GM19043 (cell line): ENCODE data around the gene ZNF583.

ENCODE experiments used
- ATAC-seq: cut with Tn5 transposase; IDR thresholded peaks from one replicate; pipeline ENCODE4 v1.9.1; 2021; ENCODE audit warnings: low read depth; ENCODE audit not compliant: unreplicated experiment

ZNF583 gene

DNA sequence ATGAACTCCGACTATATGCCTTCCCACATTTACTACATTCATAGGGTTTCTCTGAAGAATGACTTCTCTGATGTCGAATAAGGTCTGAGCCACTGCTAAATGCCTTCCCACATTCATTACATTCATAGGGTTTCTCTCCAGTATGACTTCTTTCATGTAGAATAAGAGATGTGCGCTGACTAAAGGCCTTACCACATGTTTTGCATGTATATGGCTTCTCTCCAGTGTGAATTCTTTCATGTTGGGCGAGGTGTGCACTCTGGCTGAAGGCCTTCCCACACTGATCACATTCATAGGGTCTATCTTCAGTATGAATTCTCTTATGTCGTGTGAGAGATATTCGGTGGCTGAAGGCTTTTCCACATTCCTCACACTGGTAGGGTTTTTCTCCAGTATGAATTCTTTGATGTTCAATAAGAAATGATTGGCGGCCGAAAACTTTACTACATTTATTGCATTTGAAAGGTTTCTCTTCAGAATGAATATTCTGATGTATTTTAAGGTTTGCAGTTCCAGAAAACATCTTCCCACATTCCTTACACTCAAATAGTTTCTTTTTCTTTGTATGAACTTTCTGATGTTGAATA lies 37.2 kb downstream of the ZNF583 start:
- no peak for ATAC-seq

DNA sequence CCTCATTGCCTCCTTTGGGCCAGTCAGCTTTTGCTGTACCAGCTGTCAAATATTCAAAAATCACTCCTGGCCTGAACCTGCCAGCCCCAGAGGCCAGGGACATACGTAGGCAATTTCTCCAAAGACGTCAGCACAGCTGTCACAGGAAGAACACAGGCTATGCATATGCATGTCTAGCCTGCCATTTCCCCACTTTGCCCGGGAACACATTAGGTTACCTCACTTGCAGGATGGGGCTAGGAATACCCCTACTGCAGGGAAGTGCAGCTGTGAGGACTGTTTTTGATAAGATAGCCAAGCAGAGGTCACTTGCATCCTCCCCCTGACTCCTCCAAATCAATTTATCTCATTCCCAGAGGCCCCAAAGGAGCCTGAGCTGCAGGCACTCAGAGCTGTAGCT lies 70.2 kb downstream of the ZNF583 start:
- ATAC-seq = no peak

DNA sequence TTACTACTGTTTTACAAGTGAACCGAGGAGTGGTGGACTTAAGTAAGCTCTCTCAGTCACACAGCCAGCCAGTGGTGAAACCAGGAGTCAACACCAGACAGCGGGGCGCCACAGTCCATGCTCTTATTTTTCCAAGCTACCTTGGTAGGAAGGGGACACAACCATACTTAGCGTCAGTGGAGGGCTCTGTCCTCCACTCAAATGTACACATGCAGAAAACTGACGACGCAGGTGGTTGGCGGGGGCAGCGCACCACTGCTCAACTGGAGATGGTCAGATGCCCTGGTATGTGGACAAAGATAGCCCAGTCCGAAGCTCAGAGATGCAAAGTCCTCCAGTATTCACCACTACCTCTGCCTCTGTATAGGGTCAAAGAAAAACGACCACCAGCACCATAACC lies 72.0 kb downstream of the ZNF583 start:
- ATAC-seq = no peak
